ENCODE measurements around the gene RPS6KB2.

RPS6KB2 gene

GRCh38 chr11:67395555-67396258 lies 32.6 kb upstream of the RPS6KB2 start:
- TF ChIP-seq CTCF (IDR thresholded peaks at IDR 0.05; ENCODE audit: insufficient read depth, low read length, missing control alignments), result no peak
- ChIA-PET POLR2A (no interaction called here), CTCF (interaction anchor here (0.7 to 47.5 kb wide), 2 partner anchors 27 to 112 kb away, joined by 3 to 2108 read pairs; partner anchors contain the start of genes CLCF1 and POLD4)
- no peak for DNase-seq (ENCODE audit: low read depth, low spot score)
- no peak overlapping the region for H3K4me3 ChIP-seq (ENCODE audit: low read depth, low read length)

GRCh38 chr11:67396259-67396581 lies 32.1 kb upstream of the RPS6KB2 start:
- POLR2A ChIA-PET, result no interaction called here
- no peak for TF ChIP-seq CTCF (IDR thresholded peaks at IDR 0.05; ENCODE audit: insufficient read depth, low read length, missing control alignments)
- DNase-seq (ENCODE audit: low read depth, low spot score), result no peak
- CTCF ChIA-PET, result interaction anchor here (0.7 to 47.5 kb wide), 2 partner anchors 27 to 111 kb away, joined by 3 to 2108 read pairs; partner anchors contain the start of genes CLCF1 and POLD4
- no peak overlapping the region for H3K4me3 ChIP-seq (ENCODE audit: low read depth, low read length)

GRCh38 chr11:67396587-67397389 lies 31.5 kb upstream of the RPS6KB2 start:
- POLR2A ChIA-PET, result no interaction called here

GRCh38 chr11:67397536-67397935 lies 30.8 kb upstream of the RPS6KB2 start:
- no peak for TF ChIP-seq CTCF (IDR thresholded peaks at IDR 0.05; ENCODE audit: insufficient read depth, low read length, missing control alignments)
- POLR2A ChIA-PET, result no interaction called here
- no peak for DNase-seq (ENCODE audit: low read depth, low spot score)
- H3K4me3 ChIP-seq (ENCODE audit: low read depth, low read length), result no peak overlapping the region
- CTCF ChIA-PET, result interaction anchor here (1.9 to 47.5 kb wide), 2 partner anchors 29 to 108 kb away, joined by 4 to 2108 read pairs; partner anchors contain the start of genes CLCF1 and POLD4

More at GRCh38 chr11:67396587-67397389, 31.5 kb upstream of the RPS6KB2 start:
- no peak for TF ChIP-seq CTCF (IDR thresholded peaks at IDR 0.05; ENCODE audit: insufficient read depth, low read length, missing control alignments)
- CTCF ChIA-PET, result interaction anchor here (0.7 to 47.5 kb wide), 3 partner anchors 28 to 111 kb away, joined by 3 to 2108 read pairs (median 4); partner anchors contain the start of genes CLCF1 and POLD4
- DNase-seq (ENCODE audit: low read depth, low spot score), result no peak
- no peak overlapping the region for H3K4me3 ChIP-seq (ENCODE audit: low read depth, low read length)

GRCh38 chr11:67397986-67398660 lies 30.2 kb upstream of the RPS6KB2 start:
- ChIA-PET POLR2A (interaction anchor here (0.5 kb wide), 1 partner anchor 107 kb away, joined by 3 read pairs; no protein-coding TSS in a partner anchor), CTCF (interaction anchor here (1.9 to 47.5 kb wide), 2 partner anchors 29 to 108 kb away, joined by 4 to 2108 read pairs; partner anchors contain the start of genes CLCF1 and POLD4)
- DNase-seq (ENCODE audit: low read depth, low spot score), result no peak
- TF ChIP-seq CTCF (IDR thresholded peaks at IDR 0.05; ENCODE audit: insufficient read depth, low read length, missing control alignments), result no peak
- no peak overlapping the region for H3K4me3 ChIP-seq (ENCODE audit: low read depth, low read length)
